HG03108 (cell line): Measurements from ENCODE around the gene GDA.
"Not testable (repeated sequence)": the region's sequence is repeated elsewhere in the genome, so short reads cannot be mapped to it uniquely, and the experiment has no call there.

ENCODE experiments used
- ATAC-seq: cut with Tn5 transposase; IDR thresholded peaks from one replicate; pipeline ENCODE4 v1.9.1; 2021; ENCODE audit warnings: moderate library complexity; ENCODE audit not compliant: unreplicated experiment

GDA gene

DNA sequence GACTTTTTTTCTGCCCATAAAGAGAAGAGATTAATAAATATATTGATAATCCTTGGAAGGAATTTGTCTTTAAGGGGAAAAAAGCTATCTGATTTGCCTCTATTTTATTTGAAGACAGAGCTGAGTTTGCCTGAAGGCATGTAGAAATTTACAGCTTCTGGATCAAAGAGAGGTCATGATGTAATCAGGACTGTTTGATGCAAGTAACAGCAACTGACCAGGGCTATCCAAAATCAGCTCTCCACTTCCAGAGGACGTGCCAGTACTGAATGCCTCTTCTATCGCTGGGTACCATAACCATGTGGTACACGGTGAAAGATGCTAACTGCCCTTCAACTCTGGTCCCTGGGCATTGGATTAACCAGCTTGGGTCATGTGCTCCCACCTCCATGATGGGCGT is 125.2 kb downstream of the GDA start:
- no peak for ATAC-seq

DNA sequence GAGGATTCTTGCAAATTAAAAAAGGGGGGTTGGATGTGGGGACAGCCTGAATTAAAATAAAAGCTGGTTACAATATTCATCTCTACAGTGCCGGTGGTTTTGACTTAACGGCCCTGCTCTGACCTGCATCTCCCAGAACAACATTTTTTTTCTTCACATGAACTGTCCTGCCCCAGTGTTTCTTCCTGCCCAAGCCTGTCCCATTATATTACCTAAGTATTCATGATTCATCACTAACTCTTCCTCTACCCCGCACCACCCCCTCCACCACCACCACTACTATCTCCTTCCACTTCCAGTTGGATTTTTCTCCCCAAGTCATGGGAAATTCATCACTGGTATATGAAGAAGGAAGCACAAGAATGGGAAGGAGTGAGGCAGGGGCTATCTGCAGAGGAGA is 125.7 kb downstream of the GDA start:
- ATAC-seq: no peak

DNA sequence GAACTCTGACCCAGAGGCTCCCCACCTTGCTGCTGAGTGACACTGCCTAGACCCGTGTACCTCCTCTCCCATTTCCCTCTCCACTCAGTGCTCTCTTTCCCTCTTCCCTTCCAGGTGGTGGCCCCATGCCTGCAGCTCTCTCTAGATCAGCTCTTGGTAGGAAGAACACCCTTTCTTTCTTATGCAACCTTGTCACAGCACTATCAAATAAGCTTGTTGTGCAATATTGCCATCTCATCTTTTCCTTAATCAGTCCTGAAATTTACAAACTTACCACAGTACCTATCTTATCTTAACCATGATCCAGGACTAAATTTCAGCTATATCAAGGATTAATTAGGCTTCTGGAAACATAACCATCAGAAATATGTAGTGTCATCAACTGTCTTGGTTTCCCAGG is 127.2 kb downstream of the GDA start:
- no peak for ATAC-seq

DNA sequence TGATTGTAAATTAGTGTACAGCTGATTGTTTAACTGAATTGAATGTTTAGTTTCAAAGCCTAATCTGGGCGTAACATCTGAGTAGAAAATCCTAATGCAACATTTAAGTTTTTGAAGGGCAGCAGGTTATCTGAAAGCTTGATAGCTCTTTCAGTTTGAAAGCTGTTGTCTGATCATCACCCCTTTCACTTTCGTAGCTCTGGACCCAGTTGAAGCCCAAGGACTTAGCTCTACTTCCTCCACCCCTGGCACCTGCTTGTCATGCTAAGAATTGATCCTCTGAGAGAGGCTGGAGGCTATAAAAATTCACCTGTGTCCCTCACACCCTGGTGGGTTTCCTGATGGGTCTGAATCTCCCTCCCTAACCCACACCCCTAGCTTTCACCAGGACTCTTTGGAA is 129.7 kb downstream of the GDA start:
- ATAC-seq: peak; percentile 65

DNA sequence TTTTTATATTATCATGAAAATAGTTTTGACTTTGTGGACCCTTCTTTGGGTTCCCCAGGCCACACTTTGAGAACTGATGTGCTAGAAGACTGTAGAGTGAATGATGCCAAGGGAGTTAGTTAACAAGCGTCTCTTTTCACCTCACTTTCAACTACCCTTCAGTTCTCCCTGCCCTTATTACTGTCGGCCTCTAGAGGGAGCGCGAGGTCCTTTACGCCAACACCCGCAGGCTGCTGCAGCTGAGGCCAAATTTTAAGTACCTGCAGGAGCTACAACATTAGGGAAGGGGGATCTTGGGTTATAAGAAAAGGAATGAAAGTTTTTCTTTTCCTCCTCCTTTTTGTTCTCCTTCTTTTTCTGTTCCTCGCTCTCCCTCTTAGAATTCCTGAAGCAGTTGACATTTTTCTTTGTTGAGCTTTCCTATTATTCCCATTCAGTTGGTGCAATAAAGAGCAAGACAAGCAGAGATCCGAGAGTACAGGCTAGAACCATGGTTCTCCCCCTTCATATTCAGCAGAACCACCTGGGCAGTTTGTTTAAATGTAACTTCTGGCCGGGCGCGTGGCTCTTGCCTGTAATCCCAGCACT is 131.8 kb downstream of the GDA start:
- peak; percentile 75 for ATAC-seq

DNA sequence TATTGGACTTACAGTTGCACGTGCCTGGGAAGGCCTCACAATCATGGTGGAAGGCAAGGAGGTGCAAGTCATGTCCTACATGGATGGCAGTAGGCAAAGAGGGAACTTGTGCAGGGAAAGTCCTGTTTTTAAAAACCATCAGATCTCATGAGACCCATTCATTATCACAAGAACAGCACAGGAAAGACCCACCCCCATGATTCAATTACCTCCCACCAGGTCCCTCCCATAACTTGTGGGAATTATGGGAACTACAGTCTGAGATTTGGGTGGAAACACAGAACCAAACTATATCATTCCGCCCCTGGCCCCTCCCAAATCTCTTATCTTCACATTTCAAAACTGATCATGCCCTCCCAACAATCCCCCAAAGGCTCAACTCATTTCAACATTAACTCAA is 140.2 kb downstream of the GDA start:
- no peak for ATAC-seq

DNA sequence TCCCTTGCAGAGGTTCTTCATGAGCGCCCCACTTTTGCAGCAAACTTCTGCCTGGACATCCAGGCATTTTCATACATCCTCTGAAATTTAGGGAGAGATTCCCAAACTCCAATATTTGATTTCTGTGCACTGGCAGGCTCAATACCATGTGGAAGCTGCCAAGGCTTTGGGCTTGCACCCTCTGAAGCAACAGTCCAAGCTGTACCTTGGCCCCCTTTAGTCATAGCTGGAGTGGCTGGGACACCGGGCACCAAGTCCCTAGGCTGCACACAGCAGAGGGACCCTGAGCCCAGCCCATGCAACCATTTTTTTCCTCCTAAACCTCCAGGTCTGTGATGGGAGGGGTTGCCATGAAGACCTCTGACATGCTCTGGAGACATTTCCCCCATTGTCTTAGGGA is 141.1 kb downstream of the GDA start:
- ATAC-seq: no peak

DNA sequence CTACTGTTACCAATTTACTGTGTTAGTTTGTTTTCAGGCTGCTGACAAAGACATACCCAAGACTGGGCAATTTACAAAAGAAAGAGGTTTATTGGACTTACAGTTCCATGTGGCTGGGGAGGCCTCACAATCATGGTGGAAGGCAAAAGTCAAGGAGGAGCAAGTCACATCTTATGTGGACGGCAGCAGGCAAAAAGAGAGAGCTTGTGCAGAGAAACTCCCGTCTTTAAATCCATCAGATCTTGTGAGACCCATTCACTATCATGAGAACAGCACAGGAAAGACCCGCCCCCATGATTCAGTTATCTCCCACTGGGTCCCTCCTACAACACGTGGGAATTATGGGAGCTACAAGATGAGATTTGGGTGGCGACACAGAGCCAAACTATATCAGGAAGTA is 142.3 kb downstream of the GDA start:
- not testable (repeated sequence) for ATAC-seq

DNA sequence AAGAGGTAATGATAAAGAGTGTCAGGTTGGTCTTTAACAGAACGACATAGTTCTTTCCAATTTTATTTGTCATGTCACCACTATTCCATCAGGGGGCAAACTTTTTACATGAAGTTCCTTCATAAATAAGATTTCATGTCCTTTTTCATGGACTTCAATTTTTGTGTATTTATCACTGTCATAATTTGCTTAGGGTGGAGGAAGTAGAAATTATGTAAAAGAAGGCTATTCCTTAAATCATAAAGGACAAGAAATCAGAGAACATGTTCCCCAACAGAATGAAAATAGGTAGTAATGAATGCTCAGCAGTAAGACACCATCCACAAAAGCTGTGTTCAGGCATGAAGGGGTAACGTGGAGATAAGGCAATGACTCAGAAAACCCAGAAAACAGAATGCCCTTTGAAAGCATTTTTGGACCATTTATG is 143.0 kb downstream of the GDA start:
- no peak for ATAC-seq

DNA sequence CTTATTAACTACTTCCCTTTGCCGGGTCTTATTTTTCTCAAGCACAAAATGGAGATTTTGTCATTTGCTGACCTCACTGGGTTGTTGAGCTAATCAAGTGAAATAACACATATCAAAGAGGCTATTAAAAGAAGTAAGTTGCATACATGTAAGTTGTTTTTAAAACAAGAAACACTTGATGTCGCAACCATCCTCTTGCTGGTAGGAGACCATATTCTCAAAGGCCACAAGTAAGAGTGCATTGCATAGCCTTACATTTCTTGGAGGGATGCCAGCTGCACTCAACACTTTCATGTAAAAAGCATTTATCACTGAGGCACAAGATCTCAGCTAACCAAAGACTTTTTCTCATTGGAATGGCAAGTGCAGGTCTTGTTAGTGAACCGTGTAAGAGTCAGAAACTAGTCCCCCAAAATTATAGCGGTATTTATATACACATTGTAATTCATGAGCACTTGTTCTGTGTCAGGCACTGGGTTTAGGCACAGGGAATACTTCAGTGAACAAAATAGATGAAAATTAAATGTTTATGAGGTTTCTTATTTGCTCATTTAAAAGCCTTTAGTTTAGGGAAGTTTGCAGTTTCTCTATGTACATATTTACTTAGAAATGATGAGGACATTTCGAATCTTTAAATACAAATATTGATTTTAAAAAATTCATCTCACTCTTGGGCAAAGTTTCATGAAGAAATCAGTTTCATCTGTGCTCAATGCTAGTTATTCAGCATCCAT is 143.8 kb downstream of the GDA start:
- no peak for ATAC-seq

DNA sequence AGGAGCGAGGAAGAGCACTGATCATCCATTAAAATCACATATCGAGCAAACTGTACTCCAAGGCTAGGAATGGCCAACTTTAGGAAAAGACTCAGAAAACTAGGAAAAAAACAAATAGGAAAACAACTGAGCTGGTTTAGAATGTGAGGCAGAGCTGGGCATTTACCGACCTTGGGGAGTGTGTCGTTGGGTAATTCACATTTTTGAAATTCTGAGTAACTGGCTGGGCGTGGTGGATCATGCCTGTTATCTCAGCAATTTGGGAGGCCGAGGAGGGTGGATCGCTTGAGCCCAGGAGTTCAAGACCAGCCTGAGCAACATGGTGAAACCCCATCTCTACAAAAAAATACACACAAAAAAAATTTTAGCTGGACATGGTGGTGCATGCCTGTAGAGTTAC is 145.7 kb downstream of the GDA start:
- ATAC-seq: no peak

DNA sequence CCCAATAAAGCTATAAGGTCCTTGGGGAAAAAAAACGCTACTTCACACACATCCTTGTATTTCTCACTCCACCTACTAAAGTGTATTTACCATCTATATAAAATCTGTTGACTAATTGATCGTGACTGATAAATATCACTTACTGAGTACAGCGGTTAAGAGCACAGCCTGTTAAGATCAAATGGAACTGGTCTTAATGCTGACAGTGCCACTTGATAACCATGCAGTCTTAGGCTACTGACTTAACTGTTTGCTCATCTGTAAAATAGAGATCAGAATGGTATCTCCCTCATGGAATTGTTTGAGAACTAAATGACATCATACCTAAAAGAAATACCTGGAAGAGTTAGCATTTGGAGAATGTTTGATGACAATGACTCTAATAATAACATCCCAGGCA is 148.3 kb downstream of the GDA start:
- ATAC-seq: no peak

DNA sequence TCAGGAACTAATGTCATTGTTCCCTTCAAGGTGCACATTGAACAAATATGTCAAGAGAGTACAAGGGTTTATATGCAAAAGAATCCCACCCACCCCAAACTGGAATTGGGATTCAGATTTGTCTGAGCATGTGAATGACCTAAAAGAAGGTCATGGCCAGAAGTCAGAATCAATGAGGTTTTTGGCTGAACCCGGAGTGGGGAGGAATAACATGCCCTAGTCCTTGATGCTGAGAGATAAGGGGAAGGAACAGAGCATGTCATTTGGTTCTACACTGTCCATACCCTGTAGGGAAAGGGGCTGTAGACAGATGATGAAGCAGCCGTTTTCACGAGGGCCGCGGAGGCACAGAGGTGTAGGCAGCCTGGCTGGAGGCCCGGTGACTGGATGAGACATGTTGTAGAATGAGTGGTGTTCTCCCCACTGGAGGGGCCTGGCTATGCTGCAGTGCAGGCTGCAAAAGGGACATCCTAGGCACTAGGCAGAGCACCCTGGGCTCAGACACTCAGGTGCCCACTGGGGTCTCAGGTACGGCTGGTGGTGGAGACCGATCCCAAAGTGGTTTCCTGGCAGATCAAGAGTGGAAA is 149.9 kb downstream of the GDA start:
- no peak for ATAC-seq

DNA sequence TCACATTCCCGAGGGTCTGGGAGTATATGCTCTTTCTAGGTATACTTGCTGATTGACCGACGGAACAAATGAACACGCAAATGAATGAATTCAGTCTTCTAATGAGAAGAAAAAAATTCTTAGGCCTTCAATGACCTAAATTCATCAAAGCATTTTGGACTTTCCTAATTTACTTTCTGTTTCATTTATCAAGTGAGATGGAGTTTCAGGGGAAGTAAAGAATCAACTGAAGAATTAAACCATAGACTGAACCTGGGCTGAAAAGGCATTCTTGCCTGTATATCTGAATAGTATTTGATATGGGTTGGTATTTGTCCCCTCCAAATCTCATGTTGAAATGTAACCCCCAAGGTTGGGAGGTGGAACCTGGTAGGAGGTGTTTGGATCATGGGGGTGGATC is 151.6 kb downstream of the GDA start:
- ATAC-seq: no peak
